Dermis microvascular lymphatic vessel endothelial cell (primary cell): ENCODE results near the gene SIVA1. TPM values are rescaled to one million over a fixed set of nuclear protein-coding genes. Genes with fewer than 3 reads are reported as not detected.
A peak's percentile ranks its signal among the peaks of the same experiment; 100 is the strongest.

Source experiments
- DNase-seq, 2 donors: peaks; one replicate each; pipeline versions ENCODE4 v3.0.0 to v3.0.0-alpha.2; 2010; ENCODE audit warnings: low read depth in 2 of 2
- total RNA-seq: library from RNA; depleted of rRNA; stranded (reverse); fragments of >200 nt; gene quantifications from 2 replicates; pipeline ENCODE4 v1.2.1, GENCODE V29; 2014

The SIVA1 gene
- total RNA-seq, 1 donor from 2014 or later = 97.4 TPM

GRCh38 chr14:104783484-104784217 is 30.7 kb downstream of the SIVA1 start:
- DNase-seq = no peak

DNA sequence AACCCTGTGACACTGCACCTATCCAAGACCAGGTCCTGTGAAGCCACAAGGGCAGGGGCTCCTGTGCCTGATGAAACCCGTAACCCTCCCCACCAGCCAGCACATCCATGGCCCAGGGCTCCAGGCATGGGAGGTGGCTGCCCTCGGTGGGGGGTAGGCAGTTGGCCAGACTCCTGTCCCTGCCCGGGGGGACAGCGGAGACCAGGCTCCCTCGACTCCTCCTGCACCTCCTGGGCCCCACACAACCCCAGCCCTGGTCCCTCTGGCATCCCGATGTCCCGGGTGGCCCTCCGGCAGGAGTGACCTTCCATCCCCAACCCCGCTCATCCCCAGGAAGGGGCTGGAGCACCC is 31.2 kb downstream of the SIVA1 start:
- no peak for DNase-seq

DNA sequence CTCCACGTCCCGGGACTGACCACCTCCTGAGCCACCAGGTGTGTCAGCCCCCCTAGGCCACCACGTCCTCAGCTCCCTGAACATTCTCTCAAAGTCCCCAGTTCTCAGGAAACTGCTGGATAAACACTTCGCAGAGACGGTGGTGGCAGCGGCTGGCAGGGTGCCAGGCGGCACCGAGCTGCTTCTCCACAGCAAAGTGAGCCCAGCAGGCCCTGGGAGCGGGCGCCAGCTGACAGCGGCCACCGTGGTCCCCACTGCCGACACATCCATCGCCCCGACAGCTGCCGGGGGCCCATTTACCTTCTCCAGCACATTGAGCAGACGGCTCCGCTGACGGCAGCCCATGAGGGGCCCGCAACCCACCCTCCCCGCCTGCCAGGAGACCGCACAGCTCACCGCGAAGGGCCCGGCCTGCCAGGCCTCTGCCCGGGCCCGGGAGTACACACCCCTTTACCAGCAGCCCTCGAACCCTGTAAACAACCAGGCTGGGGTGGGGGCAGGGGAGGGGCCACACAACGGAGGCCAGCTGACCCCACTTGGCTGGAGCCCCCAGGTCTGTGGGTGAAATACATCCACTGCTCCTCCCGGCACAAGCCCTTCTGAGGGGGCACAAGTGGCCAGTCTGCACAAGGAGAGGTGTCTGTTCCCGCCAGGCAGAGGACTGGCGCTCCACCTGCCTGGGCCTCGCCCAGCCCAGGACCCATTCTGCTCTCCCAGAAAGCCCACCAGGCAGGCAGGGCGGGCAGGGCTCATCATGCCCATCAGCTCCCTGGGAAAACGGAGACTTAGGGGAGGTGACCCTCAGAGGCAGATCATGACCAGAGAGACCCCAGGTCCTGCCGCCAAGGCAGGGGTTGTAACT is 32.1 kb downstream of the SIVA1 start:
- DNase-seq = peak in 1 of 2 donors; percentile 58

DNA sequence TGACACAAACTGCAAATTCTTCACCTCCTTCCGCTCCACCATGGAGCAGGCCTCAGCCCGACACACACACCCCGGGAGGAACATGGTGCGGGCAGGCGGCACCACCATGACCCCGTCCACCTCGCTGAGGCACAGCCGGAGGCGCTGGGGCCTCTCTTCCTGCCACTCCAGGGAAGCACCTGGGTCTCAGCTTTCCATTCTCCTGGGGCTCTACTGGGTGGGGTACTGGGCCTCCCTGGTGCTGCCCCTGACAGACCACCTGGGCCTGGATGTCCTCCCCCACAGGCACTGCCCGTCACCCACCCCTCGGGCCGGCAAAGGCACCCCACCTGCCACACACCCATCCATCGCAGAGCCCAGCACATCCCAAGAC is 32.7 kb downstream of the SIVA1 start:
- no peak for DNase-seq

- DNase-seq = no peak
Observed at GRCh38 chr14:104786091-104786586, 33.2 kb downstream of the SIVA1 start.

GRCh38 chr14:104786726-104787675 is 34.1 kb downstream of the SIVA1 start:
- no peak for DNase-seq

GRCh38 chr14:104787736-104788135 is 34.8 kb downstream of the SIVA1 start:
- DNase-seq = no peak

DNA sequence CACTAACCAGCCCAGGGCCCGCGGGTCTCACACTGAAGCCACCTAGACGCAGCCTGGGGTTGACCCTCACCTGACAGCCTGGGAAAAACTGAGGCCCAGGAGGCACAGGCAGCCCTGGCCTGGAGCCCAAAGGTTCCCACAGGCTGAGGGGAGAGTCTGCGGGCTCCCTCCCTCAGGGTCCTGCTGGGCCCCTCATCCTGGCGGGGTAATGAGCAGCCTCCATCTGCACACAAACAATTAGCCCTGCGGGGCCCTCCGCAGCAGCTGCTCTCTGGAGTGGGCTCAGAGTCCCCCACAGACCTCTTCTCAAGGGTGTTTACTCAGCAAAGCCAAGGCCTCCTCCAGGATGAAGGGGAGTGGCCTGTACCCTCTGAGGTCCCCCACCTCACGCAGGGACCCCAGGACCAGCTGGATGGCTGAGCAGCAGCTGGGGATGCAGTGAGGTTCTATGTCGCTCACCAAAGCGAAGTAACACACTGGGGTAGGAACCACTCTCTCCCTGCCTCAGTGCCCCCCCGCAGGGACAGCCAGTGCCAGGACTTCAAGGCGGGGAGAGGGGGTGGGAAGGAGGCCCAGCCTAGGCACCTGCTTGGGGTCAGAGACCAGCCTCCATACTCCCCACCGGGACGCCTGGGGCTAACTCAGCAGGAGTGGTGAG is 35.3 kb downstream of the SIVA1 start:
- no peak for DNase-seq

- DNase-seq = no peak
Observed at GRCh38 chr14:104788873-104789663, 36.1 kb downstream of the SIVA1 start.

GRCh38 chr14:104789752-104790743 is 37.1 kb downstream of the SIVA1 start:
- DNase-seq = no peak

DNA sequence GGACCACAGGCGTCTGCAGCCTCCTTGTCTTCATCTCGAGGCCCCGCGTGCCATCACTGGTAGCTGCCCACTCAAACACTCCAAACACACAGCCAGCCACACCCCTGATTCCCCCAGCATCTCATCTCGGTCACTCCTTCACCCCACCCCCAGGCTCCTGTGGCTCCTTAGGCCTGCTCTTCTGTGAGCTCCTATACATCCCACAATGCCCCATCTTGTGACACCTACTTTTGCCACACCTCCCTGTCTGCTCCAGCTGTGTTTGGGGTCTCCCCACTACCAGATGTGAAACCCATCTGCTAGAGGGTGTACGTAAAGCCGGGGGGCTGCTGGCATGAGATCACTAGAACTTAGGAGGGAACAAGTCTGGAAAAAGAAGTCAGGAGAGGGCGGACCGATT is 38.5 kb downstream of the SIVA1 start:
- no peak for DNase-seq

DNA sequence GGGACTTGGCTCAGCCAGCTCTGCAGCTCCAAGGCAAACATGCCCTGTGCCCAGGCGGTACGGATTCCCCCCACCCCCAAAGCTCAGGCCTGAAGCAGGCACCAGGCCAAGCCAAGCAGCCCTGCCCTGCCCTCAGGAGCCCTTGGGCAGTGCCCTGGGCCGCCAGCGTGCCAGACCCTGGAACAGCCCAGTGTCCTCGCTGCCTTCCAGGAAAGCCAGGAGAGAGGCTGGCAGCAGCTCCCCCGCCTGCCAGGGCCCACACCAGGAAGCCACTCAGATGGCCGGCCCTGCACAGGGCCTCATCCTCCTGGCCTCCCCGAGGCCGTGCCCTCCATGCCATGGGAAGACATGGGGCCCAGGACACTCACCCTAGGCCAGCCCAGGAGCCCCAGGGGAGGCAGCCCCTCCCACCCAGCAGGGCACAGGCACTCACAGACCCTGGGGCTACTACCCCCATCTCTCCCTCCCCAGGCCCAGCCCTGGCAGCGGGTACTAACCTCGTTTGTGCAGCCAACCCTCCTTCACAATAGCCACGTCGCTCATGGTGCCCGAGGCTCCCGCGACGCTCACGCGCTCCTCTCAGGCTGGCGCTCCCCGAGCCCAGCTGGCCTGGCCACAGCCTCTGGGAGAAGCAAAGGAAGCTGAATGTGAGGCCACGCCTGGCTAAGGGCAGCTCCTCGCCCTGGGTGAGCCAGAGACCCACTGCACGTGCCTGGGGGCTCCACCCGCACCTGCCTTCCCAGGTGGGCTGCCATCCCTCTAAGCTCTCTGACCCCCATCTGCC is 39.3 kb downstream of the SIVA1 start:
- DNase-seq = no peak

DNA sequence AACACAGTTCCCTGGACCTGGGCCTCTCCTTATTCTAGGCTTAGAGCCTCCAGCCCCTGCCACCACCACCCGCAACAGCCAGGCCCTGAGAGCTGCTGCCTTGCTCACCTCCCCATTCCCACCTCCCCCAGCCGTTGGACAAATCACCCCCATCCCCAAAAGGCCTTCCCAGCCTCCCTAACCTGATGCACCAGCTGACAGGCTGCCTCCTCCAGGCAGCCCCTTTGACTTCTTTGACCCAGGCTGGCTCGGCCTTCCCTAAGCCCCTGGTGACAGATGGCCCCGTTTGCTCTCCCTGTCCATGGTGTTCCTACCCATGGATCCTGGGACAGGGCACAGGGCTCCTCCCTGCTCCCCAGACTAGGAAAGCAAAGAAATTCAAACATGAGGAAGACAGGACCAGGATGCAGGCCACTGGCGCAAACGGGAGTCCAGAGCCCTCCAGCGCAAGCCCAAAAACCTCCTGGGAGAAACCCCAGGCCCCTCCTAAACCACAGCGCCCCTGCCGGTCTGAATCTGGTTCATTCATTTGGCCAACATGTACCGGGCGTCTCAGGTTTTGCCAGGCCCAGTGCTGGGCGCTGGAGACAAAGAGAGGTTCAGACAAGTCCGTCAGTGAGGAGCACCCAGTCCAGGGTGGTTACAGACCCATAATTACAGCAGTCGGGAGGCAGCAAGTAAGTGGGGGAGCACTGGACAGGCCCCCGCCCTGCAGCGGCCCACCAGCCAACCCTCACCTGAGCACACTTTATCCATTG is 40.2 kb downstream of the SIVA1 start:
- DNase-seq = no peak

- DNase-seq = no peak
Observed at GRCh38 chr14:104793703-104793959, 40.7 kb downstream of the SIVA1 start.

- DNase-seq = peak in 1 of 2 donors; percentile 58
Observed at GRCh38 chr14:104794099-104794498, 41.2 kb downstream of the SIVA1 start.

- DNase-seq = peak in 1 of 2 donors; percentile 42
Observed at GRCh38 chr14:104794631-104794992, 41.7 kb downstream of the SIVA1 start.

DNA sequence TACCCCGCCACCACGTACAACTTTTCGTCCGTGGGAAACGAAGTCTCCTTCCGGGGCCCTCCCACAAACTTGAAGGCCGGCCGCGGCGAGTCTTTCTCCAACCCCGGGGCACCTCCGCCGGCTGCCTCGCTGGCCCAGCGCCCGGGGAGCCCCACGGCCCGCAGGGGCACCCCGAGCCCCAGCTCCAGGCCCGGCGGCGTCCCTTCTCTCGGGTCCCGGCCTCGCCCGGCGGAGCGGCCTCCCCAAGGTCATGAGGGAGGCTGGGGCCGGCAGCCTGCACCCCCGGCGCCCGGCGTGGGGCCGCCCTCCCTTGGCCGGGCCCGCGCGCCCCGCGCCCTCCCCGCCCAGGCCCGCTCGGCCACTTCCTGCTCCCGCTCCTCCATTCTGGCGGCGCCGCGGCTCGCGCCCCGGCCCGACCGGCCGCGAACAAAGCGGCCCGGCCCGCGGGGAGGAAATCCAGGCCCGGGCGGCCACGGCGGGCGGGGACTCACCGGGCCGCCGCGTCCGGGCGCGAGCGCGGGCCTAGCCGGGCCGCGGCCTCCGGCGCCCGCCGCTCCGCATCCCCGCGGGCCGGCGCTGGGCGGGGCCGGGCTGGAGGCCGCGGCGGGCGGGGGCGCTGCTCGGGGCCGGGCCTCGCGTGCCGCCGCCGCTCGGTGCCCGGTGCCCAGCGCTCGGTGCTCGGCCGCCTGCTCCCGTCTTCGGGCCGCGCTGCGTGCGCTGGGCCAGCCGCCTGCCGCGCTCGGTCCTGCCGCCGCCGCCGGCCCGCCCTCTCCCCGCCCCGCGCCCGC is 42.2 kb downstream of the SIVA1 start, which contains the start of gene AKT1:
TSS of gene AKT1 (minus strand) at position 756 of the 788 bp plus-strand sequence. CDS start 3,105 bp downstream, outside the sequence.
- peak in 1 of 2 donors; percentile 31 for DNase-seq
